OCI-LY3 (cell line): ENCODE data around the gene SCAMP3.

Experiments
- CTCF ChIP-seq: fragments of 200-600, 300-600 bp; sonication (generic); IDR thresholded peaks from 2 replicates; pipeline ENCODE4 v1.5.1; 2014; ENCODE audit warnings: antibody characterized with exemption, low read length, low read depth
- EZH2phosphoT487 ChIP-seq: fragments of 200-600 bp; shearing (Covaris generic); IDR thresholded peaks from 2 replicates; pipeline ENCODE4 v1.6.1; 2018; ENCODE audit warnings: antibody characterized with exemption, mixed run types, low read depth

DNA sequence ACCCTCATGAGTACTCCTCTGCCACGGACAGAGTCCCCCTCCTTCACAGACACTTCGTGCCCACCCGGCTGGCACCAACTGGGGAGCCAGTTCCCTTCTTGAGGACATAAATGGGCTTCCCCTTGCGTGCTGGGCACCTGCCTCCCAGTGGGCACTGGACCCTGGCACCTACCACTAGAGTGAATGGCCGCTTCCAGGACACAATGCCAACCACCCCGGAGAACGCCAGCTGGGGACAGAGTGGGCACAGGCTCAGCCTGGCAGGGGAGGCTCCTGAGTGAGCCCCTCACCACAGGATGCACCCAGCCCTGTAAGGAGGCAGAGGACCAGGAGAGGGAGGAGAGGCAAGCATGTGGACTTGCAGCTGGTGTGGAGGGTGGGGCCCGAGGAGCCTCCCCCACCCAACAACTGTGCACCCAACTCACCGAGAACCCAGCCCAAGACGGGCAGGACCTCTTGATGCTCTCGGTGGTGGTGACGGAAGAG, 7.9 kb downstream of the SCAMP3 start:
- TF ChIP-seq CTCF (no peak), EZH2phosphoT487 (no peak)
